ENCODE data around the gene DDX28.

The DDX28 gene

DNA sequence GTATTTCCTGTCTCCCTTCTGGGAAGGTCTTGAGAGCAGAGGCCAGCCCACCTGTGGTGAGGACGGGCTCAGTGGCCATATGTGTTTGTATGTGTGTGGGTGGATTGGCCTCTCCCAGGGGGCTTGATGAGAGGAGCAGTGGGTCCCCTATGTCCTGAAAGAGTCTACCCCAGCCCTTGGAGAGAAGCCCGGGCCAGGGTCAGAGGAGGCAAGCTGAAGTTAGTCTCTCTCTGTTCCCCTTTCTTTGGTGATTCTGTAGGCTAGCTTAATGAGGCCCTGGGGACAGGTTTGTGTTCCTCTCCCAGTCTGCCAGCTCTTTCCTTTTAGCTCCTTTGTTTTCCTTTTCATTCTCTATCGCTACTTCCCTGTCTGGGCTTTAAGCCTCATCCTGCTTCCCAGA, 38.4 kb upstream of the DDX28 start:
- DNase-seq (ENCODE audit: low read depth), result no peak
- TF ChIP-seq, protein P1, sequence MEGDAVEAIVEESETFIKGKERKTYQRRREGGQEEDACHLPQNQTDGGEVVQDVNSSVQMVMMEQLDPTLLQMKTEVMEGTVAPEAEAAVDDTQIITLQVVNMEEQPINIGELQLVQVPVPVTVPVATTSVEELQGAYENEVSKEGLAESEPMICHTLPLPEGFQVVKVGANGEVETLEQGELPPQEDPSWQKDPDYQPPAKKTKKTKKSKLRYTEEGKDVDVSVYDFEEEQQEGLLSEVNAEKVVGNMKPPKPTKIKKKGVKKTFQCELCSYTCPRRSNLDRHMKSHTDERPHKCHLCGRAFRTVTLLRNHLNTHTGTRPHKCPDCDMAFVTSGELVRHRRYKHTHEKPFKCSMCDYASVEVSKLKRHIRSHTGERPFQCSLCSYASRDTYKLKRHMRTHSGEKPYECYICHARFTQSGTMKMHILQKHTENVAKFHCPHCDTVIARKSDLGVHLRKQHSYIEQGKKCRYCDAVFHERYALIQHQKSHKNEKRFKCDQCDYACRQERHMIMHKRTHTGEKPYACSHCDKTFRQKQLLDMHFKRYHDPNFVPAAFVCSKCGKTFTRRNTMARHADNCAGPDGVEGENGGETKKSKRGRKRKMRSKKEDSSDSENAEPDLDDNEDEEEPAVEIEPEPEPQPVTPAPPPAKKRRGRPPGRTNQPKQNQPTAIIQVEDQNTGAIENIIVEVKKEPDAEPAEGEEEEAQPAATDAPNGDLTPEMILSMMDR (conservative IDR thresholded peaks at IDR 0.05; ENCODE audit: low read depth, low read length), result no peak
- no peak overlapping the region for H3K4me3 ChIP-seq (ENCODE audit: low read length)

DNA sequence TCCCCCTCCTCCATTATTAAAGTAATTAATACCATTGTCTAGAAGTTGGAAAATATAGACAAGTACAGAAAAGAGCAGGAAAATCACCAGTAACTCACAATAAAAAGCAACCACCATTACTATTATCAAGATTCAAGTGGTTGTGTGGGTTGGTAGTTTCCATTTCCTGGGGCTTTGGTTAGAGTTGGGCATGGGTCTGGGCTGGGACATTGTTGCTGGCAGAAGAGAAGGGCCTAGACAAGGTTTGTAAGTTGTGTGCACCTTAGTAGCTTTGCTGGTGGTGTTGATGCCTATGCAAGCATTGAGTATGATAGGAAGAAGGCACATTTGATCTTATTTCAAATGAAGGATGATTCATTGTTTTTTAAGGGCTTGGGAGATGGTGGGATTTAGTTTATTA, 36.8 kb upstream of the DDX28 start:
- H3K4me3 ChIP-seq (ENCODE audit: low read length), result no peak overlapping the region
- DNase-seq (ENCODE audit: low read depth), result no peak
- TF ChIP-seq, protein P1 (conservative IDR thresholded peaks at IDR 0.05; ENCODE audit: low read depth, low read length), result no peak

DNA sequence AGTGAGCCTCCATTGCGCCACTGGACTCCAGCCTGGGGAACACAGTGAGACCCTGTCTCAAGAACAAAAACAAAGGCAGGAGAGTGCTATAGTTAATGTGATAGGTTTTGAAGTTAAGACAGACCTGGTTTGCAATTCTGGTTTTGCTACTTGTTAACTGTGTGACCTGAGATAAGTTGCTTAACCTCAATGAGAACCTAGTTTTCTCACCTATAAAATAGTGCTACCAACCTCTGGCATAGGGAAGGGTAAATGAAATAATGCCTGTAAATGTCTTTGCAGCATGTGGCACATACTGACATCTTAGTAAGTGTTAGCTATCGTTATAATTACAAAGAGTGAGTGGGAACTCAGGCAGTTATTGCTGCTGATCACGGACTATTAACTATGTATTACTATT, 32.4 kb upstream of the DDX28 start:
- H3K4me3 ChIP-seq (ENCODE audit: low read length), result no peak overlapping the region
- DNase-seq (ENCODE audit: low read depth), result no peak
- TF ChIP-seq, protein P1 (conservative IDR thresholded peaks at IDR 0.05; ENCODE audit: low read depth, low read length), result no peak

DNA sequence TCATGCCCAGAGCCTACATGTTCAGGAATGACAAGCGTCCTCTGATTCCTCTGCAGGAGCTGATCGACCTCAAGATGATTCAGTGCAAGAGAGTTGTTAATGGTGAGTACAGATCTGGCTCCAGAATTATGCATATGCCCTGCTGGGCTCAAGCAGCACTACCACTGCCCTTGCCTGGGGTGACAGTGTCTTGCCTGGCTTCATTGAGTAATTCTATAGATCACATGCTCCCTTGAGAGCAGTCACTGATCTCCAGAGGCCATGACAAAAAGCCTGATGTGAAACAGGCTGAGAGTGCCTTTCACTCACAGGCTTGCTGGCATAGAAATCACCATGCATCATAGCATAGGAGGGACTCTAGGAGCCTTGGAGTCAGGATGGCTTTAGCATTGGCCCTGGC, 26.4 kb upstream of the DDX28 start:
- TF ChIP-seq, protein P1 (conservative IDR thresholded peaks at IDR 0.05; ENCODE audit: low read depth, low read length), result no peak
- no peak for DNase-seq (ENCODE audit: low read depth)

DNA sequence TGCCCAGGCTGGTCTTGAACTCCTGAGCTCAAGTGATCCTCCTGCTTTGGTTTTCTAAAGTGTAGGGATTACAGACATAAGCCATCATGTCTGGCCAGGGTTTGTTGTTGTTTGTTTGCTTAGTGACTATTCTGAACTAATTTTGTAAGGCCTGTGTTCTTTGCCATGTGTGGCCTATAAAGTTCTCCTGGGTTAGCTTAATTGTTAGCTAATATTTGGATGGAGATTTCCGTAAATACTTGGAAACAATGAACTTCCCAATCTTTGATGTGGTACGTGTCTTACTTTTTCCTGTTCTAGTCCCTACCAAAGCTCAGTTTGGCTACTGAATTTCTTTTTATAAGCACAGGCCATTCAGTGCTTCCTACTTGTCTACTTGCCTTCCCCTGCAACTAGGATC, 25.0 kb upstream of the DDX28 start:
- TF ChIP-seq, protein P1 (conservative IDR thresholded peaks at IDR 0.05; ENCODE audit: low read depth, low read length), result no peak
- H3K4me3 ChIP-seq (ENCODE audit: low read length), result no peak overlapping the region
- DNase-seq (ENCODE audit: low read depth), result no peak

More for the DNA sequence above, 26.4 kb upstream of the DDX28 start:
- H3K4me3 ChIP-seq (ENCODE audit: low read length), result no peak overlapping the region

DNA sequence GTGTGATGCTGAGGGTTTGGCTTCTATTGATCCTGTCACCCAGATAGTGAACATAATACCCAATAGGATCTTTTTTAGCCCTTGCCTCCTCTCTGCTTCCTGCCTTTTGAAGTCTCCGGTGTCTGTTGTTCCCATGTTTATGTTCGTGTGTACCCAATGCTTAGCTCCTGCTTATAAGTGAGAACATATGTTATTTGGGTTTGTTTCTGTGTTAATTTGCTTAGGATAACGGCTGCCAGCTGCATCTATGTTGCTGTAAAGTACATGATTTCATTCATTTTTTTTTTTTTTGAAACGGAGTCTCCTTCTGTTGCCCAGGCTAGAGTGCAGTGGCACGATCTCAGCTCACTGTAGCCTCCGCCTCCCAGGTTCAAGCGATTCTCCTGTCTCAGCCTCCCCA, 23.1 kb upstream of the DDX28 start:
- no peak for DNase-seq (ENCODE audit: low read depth)
- TF ChIP-seq, protein P1 (conservative IDR thresholded peaks at IDR 0.05; ENCODE audit: low read depth, low read length), result no peak

DNA sequence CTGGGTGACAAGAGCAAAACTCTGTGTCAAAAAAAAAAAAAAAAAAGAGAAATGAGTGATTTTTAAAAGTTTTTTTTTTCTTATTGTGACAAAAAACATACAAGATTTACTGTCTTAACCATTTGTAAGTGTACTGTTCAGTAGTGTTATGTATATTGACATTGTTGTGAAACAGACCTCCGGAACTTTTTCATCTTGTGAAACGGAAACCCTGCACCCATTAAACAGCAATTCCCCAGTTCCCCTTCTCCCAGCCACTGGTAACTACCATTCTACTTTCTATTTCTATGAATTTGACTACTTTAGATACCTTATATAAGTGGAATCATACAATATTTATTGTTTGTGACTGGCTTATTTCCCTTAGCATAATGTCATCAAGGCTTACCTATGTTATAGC, 18.8 kb upstream of the DDX28 start:
- DNase-seq (ENCODE audit: low read depth), result no peak
- no peak overlapping the region for H3K4me3 ChIP-seq (ENCODE audit: low read length)
- TF ChIP-seq, protein P1 (conservative IDR thresholded peaks at IDR 0.05; ENCODE audit: low read depth, low read length), result no peak

More for the DNA sequence above, 23.1 kb upstream of the DDX28 start:
- no peak overlapping the region for H3K4me3 ChIP-seq (ENCODE audit: low read length)

Measured in retinal pigment epithelial cell (primary cell).